Stimulated activated naive B cell treated with anti-CD40 and anti-IgM and Interleukin-4, amounts not matched to agents 10 μg/mL and 1 μg/mL and 100 μg/mL, for 72 hours (primary cell): Measurements from ENCODE around the gene EBNA1BP2.
A peak's percentile ranks its signal among the peaks of the same experiment; 100 is the strongest.

Experiments
- ATAC-seq, 2 donors: fragments of 150-1000 bp; cut with Tn5 transposase; replicated peaks; 2 replicates each; pipeline ENCODE4 v1.10.0; 2021; ENCODE audit warnings: moderate library complexity in 1 of 2
- DNase-seq: peaks from one replicate; pipeline ENCODE4 v3.0.0; 2021
- H3K27ac Mint-ChIP-seq: one replicate; pipeline ENCODE4 v1.8.0; 2022; ENCODE audit warnings: mild to moderate bottlenecking, mixed read lengths
- H3K27me3 Mint-ChIP-seq, 2 donors: one replicate each; pipeline ENCODE4 v1.8.0; 2022; ENCODE audit warnings: mixed read lengths in 2 of 2
- H3K36me3 Mint-ChIP-seq, 2 donors: one replicate each; pipeline ENCODE4 v1.8.0; 2022; ENCODE audit warnings: mixed read lengths in 2 of 2, mild to moderate bottlenecking in 1 of 2
- H3K4me1 Mint-ChIP-seq, 2 donors: one replicate each; pipeline ENCODE4 v1.8.0; 2022; ENCODE audit warnings: mixed read lengths in 2 of 2, mild to moderate bottlenecking in 1 of 2
- H3K4me3 Mint-ChIP-seq, 2 donors: one replicate each; pipeline ENCODE4 v1.8.0; 2022; ENCODE audit warnings: mild to moderate bottlenecking in 2 of 2, mixed read lengths in 2 of 2, moderate library complexity in 1 of 2
- H3K9me3 Mint-ChIP-seq, 2 donors: one replicate each; pipeline ENCODE4 v1.8.0; 2022; ENCODE audit warnings: mixed read lengths in 2 of 2, mild to moderate bottlenecking in 1 of 2

The EBNA1BP2 gene

GRCh38 chr1:43197343-43198127 lies 25.4 kb upstream of the EBNA1BP2 start:
- Mint-ChIP-seq H3K27ac (no peak overlapping the region), H3K4me1 (peaks cover 0 to 2% of the 10 kb centered on the region in 2 donors), H3K36me3 (peaks cover 0 to 5% of the 10 kb centered on the region in 2 donors), H3K9me3 (peaks cover 4 to 6% of the 10 kb centered on the region in 2 donors), H3K27me3 (peaks cover 5 to 8% of the 10 kb centered on the region in 2 donors), H3K4me3 (no peak overlapping the region)
- no peak for ATAC-seq
- DNase-seq: no peak

- Mint-ChIP-seq H3K4me1 (peaks cover 0 to 2% of the 10 kb centered on the region in 2 donors), H3K4me3 (no peak overlapping the region), H3K27ac (no peak overlapping the region), H3K36me3 (peaks cover 2 to 13% of the 10 kb centered on the region in 2 donors), H3K27me3 (peaks cover 9 to 19% of the 10 kb centered on the region in 2 donors), H3K9me3 (peaks cover 9 to 10% of the 10 kb centered on the region in 2 donors)
- DNase-seq (no peak), ATAC-seq (no peak)
These were observed 22.4 kb upstream of the EBNA1BP2 start for GRCh38 chr1:43194509-43194908.

DNA sequence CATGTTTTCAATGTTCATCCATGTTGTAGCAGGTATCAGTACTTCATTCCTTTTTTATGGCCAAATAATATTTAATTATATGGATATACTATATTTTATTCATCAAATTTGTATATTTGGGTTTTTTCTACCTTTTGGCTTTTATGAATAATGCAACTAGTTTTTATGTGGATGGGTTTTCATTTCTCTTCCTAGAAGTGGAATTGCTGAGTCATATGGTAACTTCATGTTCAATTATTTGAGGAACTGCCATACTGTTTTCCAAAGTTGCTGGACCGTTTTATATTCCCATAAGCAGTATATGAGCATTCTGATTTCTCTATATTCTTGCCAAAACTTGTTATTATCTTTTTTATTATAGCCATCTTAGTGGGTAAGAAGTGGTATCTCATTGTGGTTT lies 16.0 kb upstream of the EBNA1BP2 start:
- Mint-ChIP-seq H3K9me3 (peaks cover 4 to 6% of the 10 kb centered on the region in 2 donors), H3K36me3 (peaks cover 3 to 8% of the 10 kb centered on the region in 2 donors), H3K27ac (no peak overlapping the region), H3K27me3 (peaks cover 12 to 17% of the 10 kb centered on the region in 2 donors), H3K4me1 (peaks cover 1 to 4% of the 10 kb centered on the region in 2 donors), H3K4me3 (no peak overlapping the region)
- no peak for ATAC-seq
- no peak for DNase-seq

DNA sequence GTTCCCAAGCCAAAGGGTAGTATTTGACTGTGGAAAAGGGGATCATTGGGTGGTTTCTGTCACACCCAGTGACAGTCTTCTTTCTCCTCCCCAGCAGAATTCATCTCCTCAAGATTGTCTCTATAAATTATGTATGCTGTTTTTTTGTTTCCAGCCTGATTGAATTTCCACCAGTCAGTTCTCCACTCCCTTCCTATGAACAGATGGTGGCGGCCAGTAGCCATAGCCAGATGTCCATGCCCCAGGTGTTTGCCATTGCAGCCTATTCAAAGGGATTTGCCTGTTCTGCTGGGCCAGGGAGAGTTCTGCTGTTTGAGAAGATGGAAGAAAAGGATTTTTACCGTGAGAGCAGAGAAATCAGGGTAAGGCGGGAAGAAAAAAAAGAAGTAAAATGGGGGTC lies 12.9 kb upstream of the EBNA1BP2 start:
- peaks cover 1 to 4% of the 10 kb centered on the region in 2 donors for H3K4me1 Mint-ChIP-seq
- no peak for ATAC-seq
- peaks cover 0 to 1% of the 10 kb centered on the region in 2 donors for H3K36me3 Mint-ChIP-seq

DNA sequence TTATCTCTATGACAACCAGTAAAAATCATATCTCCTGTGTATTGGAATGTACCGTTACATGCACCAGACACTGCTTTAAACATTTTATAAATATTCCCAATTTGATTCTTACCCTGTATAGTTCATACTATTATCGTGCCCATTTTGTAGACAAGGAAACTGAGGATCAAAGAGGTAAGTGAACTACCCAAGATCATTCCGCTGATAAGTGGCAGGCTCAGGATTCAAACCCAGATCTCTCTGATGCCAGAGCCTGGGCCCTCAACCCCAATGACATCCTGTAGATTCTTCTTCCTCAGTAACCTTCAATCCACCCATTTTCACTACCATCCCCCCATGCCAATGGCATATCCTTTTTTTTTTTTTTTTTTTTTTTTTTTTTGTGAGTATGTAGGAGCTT lies 12.3 kb upstream of the EBNA1BP2 start:
- no peaks in the 10 kb centered on the region for H3K9me3 Mint-ChIP-seq
- H3K4me1 Mint-ChIP-seq: peaks cover 1 to 4% of the 10 kb centered on the region in 2 donors
- H3K36me3 Mint-ChIP-seq: peaks cover 0 to 1% of the 10 kb centered on the region in 2 donors
- ATAC-seq: no peak
- DNase-seq: no peak
- no peak overlapping the region for H3K27ac Mint-ChIP-seq
- no peak overlapping the region for H3K4me3 Mint-ChIP-seq
- H3K27me3 Mint-ChIP-seq: peaks cover 12 to 16% of the 10 kb centered on the region in 2 donors

More for the DNA sequence above, 12.9 kb upstream of the EBNA1BP2 start:
- H3K27ac Mint-ChIP-seq: no peak overlapping the region
- no peak overlapping the region for H3K4me3 Mint-ChIP-seq
- DNase-seq: no peak
- H3K9me3 Mint-ChIP-seq: no peaks in the 10 kb centered on the region
- H3K27me3 Mint-ChIP-seq: peaks cover 12 to 16% of the 10 kb centered on the region in 2 donors

GRCh38 chr1:43177691-43178090 lies 5.6 kb upstream of the EBNA1BP2 start:
- ATAC-seq (no peak), DNase-seq (no peak)
- peaks cover 0 to 3% of the 10 kb centered on the region in 2 donors for H3K4me1 Mint-ChIP-seq
- no peaks in the 10 kb centered on the region for H3K36me3 Mint-ChIP-seq
- H3K9me3 Mint-ChIP-seq: no peaks in the 10 kb centered on the region
- no peak overlapping the region for H3K27ac Mint-ChIP-seq
- no peak overlapping the region for H3K4me3 Mint-ChIP-seq
- peaks cover 26 to 38% of the 10 kb centered on the region in 2 donors for H3K27me3 Mint-ChIP-seq

GRCh38 chr1:43174873-43175272 lies 2.8 kb upstream of the EBNA1BP2 start:
- peaks cover 18 to 32% of the 10 kb centered on the region in 2 donors for H3K27me3 Mint-ChIP-seq
- H3K27ac Mint-ChIP-seq: no peak overlapping the region
- H3K9me3 Mint-ChIP-seq: no peaks in the 10 kb centered on the region
- DNase-seq (no peak), ATAC-seq (no peak)
- H3K4me1 Mint-ChIP-seq: peaks cover 16 to 22% of the 10 kb centered on the region in 2 donors
- H3K36me3 Mint-ChIP-seq: peaks cover 9 to 13% of the 10 kb centered on the region in 2 donors
- H3K4me3 Mint-ChIP-seq: no peak overlapping the region

DNA sequence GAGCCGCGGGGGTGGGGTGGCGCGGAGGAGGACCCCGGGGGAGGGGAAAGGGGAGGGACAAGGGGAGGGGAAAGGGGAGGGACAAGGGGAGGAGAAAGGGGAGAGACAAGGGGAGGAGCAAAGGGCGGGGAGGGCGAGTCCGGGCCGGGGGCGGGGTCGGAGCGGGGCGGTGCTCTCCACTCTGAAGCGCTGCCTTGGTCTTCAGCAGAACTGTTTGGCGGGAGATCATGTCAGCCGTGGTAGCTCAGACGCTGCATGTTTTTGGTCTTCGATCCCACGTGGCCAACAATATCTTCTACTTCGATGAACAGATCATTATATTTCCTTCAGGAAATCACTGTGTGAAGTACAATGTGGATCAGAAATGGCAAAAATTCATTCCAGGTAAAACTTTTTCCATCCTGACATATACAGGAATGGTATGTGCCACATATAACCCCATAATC lies 460 bp upstream of the EBNA1BP2 start:
- Mint-ChIP-seq H3K27me3 (peaks cover 18 to 26% of the 10 kb centered on the region in 2 donors), H3K36me3 (peaks cover 19 to 35% of the 10 kb centered on the region in 2 donors), H3K4me3 (peak overlapping the region; percentile 99), H3K9me3 (no peaks in the 10 kb centered on the region), H3K27ac (peak overlapping the region; percentile 96), H3K4me1 (peaks cover 21 to 31% of the 10 kb centered on the region in 2 donors)
- DNase-seq (peak; percentile 51), ATAC-seq (peak; percentile 78 to 88)

- ATAC-seq: no peak
- Mint-ChIP-seq H3K27me3 (peaks cover 8 to 15% of the 10 kb centered on the region in 2 donors), H3K36me3 (peaks cover 30 to 46% of the 10 kb centered on the region in 2 donors), H3K9me3 (no peaks in the 10 kb centered on the region), H3K4me3 (peak overlapping the region; percentile 99), H3K4me1 (peaks cover 21 to 31% of the 10 kb centered on the region in 2 donors), H3K27ac (peak overlapping the region; percentile 96)
- DNase-seq: no peak
These were observed 696 bp downstream of the EBNA1BP2 start for GRCh38 chr1:43171312-43171875.

DNA sequence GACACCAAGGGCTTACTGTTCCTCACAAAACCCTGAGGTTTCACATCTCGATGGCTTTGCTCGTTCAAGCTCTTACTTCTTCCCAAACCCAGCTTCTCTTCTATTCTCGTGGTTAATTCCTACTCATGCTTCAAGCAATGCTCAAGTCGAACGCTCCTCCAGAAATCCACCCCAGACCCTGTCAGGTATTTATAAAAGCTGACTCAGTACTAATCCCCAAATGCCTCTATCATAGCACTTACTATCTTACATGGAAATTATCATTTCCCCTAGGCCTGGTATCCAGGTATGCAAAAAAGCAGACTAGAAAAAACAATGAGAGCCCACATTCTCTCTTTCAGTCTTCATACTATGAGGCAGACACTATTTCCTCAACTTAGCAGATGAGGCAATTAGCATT lies 6.3 kb downstream of the EBNA1BP2 start:
- H3K9me3 Mint-ChIP-seq: no peaks in the 10 kb centered on the region
- H3K4me1 Mint-ChIP-seq: peaks cover 11 to 26% of the 10 kb centered on the region in 2 donors
- no peaks in the 10 kb centered on the region for H3K27me3 Mint-ChIP-seq
- H3K4me3 Mint-ChIP-seq: no peak overlapping the region
- DNase-seq (no peak), ATAC-seq (no peak)
- H3K36me3 Mint-ChIP-seq: peaks cover 44 to 65% of the 10 kb centered on the region in 2 donors
- H3K27ac Mint-ChIP-seq: peak overlapping the region; percentile 42

GRCh38 chr1:43165162-43165561 lies 6.9 kb downstream of the EBNA1BP2 start:
- Mint-ChIP-seq H3K9me3 (peaks cover 0 to 4% of the 10 kb centered on the region in 2 donors), H3K27me3 (no peaks in the 10 kb centered on the region), H3K27ac (peak overlapping the region; percentile 15), H3K36me3 (peaks cover 42 to 65% of the 10 kb centered on the region in 2 donors), H3K4me3 (no peak overlapping the region), H3K4me1 (peaks cover 7 to 20% of the 10 kb centered on the region in 2 donors)
- no peak for DNase-seq
- no peak for ATAC-seq

DNA sequence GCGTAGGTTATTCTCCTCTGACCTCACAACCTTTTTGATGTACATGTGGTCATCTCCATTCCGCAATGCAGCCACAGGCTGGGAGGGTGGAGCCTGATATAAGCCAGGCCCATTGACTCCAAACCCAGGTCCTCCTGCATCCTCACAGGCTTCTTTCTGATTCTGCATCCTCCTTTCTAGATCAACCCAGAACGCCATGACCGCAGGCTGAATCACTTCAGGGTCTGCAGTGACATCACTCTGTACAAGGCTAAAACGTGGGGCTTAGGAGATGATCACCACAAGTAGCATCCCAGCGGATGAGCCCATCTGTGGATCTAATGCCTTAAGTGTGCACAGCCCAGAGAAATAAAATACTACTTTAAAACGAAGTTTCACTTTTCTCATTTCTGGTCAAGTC lies 16.1 kb downstream of the EBNA1BP2 start:
- no peaks in the 10 kb centered on the region for H3K36me3 Mint-ChIP-seq
- H3K27me3 Mint-ChIP-seq: peaks cover 12 to 22% of the 10 kb centered on the region in 2 donors
- ATAC-seq (no peak), DNase-seq (no peak)
- H3K4me1 Mint-ChIP-seq: peaks cover 5% of the 10 kb centered on the region in 2 donors
- no peak overlapping the region for H3K27ac Mint-ChIP-seq
- H3K9me3 Mint-ChIP-seq: peaks cover 0 to 4% of the 10 kb centered on the region in 2 donors
- H3K4me3 Mint-ChIP-seq: no peak overlapping the region

- H3K4me1 Mint-ChIP-seq: peaks cover 5% of the 10 kb centered on the region in 2 donors
- no peak for ATAC-seq
These were observed 18.6 kb downstream of the EBNA1BP2 start for GRCh38 chr1:43153443-43153842.

GRCh38 chr1:43152866-43153265 lies 19.2 kb downstream of the EBNA1BP2 start:
- ATAC-seq: no peak
- no peak overlapping the region for H3K4me3 Mint-ChIP-seq
- no peak overlapping the region for H3K27ac Mint-ChIP-seq
- no peaks in the 10 kb centered on the region for H3K36me3 Mint-ChIP-seq
- peaks cover 5% of the 10 kb centered on the region in 2 donors for H3K4me1 Mint-ChIP-seq
- DNase-seq: no peak
- H3K27me3 Mint-ChIP-seq: peaks cover 30 to 49% of the 10 kb centered on the region in 2 donors
- no peaks in the 10 kb centered on the region for H3K9me3 Mint-ChIP-seq

More at GRCh38 chr1:43153443-43153842, 18.6 kb downstream of the EBNA1BP2 start:
- no peak overlapping the region for H3K4me3 Mint-ChIP-seq
- H3K27me3 Mint-ChIP-seq: peaks cover 27 to 45% of the 10 kb centered on the region in 2 donors
- no peaks in the 10 kb centered on the region for H3K36me3 Mint-ChIP-seq
- no peaks in the 10 kb centered on the region for H3K9me3 Mint-ChIP-seq
- DNase-seq: no peak
- H3K27ac Mint-ChIP-seq: no peak overlapping the region
